OCI-LY3 (cell line): ENCODE measurements around the gene PGM1.

Experiments
- H2AFZ ChIP-seq: fragments of 200-600, 300-600 bp; shearing (Covaris generic); 2 replicates; pipeline ENCODE4 v1.6.0; 2014; ENCODE audit warnings: antibody characterized with exemption, low read depth, low read length
- H3K27ac ChIP-seq: fragments of 200-600, 300-600 bp; sonication (generic); 2 replicates; pipeline ENCODE4 v1.5.1; 2014; ENCODE audit warnings: mild to moderate bottlenecking, low read length, moderate library complexity, mixed read lengths
- H3K27me3 ChIP-seq: fragments of 200-600, 300-600 bp; sonication (generic); 2 replicates; pipeline ENCODE4 v1.6.1; 2014; ENCODE audit warnings: low read depth, low read length, mixed read lengths
- H3K36me3 ChIP-seq: fragments of 200-600, 300-600 bp; sonication (generic); replicated peaks from 2 replicates; pipeline ENCODE3; 2014; ENCODE audit warnings: low read depth, low read length, mixed read lengths
- H3K4me1 ChIP-seq: fragments of 300-600, 200-600 bp; sonication (generic); 2 replicates; pipeline ENCODE4 v1.6.1; 2014; ENCODE audit warnings: low read length, mixed read lengths
- H3K4me2 ChIP-seq: fragments of 200-600, 300-600 bp; sonication (generic); 2 replicates; pipeline ENCODE4 v1.6.1; 2014; ENCODE audit warnings: low read length, mixed read lengths
- H3K4me3 ChIP-seq: fragments of 300-600, 200-600 bp; sonication (generic); 2 replicates; pipeline ENCODE4 v1.5.1; 2014; ENCODE audit warnings: antibody characterized with exemption, mild to moderate bottlenecking, low read length, moderate library complexity
- H3K79me2 ChIP-seq: fragments of 300-600, 200-600 bp; shearing (Covaris generic); 2 replicates; pipeline ENCODE4 v1.6.1; 2014; ENCODE audit warnings: mild to moderate bottlenecking, low read length, mixed read lengths
- H3K9ac ChIP-seq: fragments of 300-600, 200-600 bp; shearing (Covaris generic); 2 replicates; pipeline ENCODE4 v1.6.0; 2014; ENCODE audit warnings: mild to moderate bottlenecking, low read length, moderate library complexity
- H3K9me3 ChIP-seq: fragments of 200-600, 300-600 bp; shearing (Covaris generic); 2 replicates; pipeline ENCODE4 v1.6.1; 2014; ENCODE audit warnings: low read length, mixed read lengths; ENCODE audit not compliant: insufficient read depth
- H4K20me1 ChIP-seq: fragments of 200-600, 300-600 bp; sonication (generic); 2 replicates; pipeline ENCODE4 v1.6.1; 2016; ENCODE audit warnings: low read length, mixed read lengths; ENCODE audit not compliant: insufficient read depth
- EZH2phosphoT487 ChIP-seq: fragments of 200-600 bp; shearing (Covaris generic); IDR thresholded peaks from 2 replicates; pipeline ENCODE4 v1.6.1; 2018; ENCODE audit warnings: antibody characterized with exemption, mixed run types, low read depth
- TF ChIP-seq, protein P1 (sequence below): fragments of 200-600, 300-600 bp; sonication (generic); IDR thresholded peaks from 2 replicates; pipeline ENCODE4 v1.5.1; 2014; ENCODE audit warnings: antibody characterized with exemption, low read length, low read depth

The PGM1 gene

GRCh38 chr1:63634471-63634870 is 41.3 kb downstream of the PGM1 start:
- Histone ChIP-seq H2AFZ (no peak overlapping the region), H3K79me2 (no peaks in the 10 kb centered on the region), H3K9ac (no peak overlapping the region), H3K36me3 (peaks cover 10% of the 10 kb centered on the region), H4K20me1 (no peaks in the 10 kb centered on the region), H3K4me1 (no peaks in the 10 kb centered on the region), H3K27me3 (no peaks in the 10 kb centered on the region), H3K9me3 (no peaks in the 10 kb centered on the region), H3K4me2 (no peak overlapping the region), H3K27ac (no peak overlapping the region), H3K4me3 (no peak overlapping the region)
- TF ChIP-seq EZH2phosphoT487 = no peak
- TF ChIP-seq, protein P1, sequence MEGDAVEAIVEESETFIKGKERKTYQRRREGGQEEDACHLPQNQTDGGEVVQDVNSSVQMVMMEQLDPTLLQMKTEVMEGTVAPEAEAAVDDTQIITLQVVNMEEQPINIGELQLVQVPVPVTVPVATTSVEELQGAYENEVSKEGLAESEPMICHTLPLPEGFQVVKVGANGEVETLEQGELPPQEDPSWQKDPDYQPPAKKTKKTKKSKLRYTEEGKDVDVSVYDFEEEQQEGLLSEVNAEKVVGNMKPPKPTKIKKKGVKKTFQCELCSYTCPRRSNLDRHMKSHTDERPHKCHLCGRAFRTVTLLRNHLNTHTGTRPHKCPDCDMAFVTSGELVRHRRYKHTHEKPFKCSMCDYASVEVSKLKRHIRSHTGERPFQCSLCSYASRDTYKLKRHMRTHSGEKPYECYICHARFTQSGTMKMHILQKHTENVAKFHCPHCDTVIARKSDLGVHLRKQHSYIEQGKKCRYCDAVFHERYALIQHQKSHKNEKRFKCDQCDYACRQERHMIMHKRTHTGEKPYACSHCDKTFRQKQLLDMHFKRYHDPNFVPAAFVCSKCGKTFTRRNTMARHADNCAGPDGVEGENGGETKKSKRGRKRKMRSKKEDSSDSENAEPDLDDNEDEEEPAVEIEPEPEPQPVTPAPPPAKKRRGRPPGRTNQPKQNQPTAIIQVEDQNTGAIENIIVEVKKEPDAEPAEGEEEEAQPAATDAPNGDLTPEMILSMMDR = no peak

GRCh38 chr1:63635681-63636080 is 42.5 kb downstream of the PGM1 start:
- TF ChIP-seq, protein P1 = no peak
- no peak for TF ChIP-seq EZH2phosphoT487
- Histone ChIP-seq H3K4me2 (no peak overlapping the region), H3K9ac (no peak overlapping the region), H3K36me3 (peaks cover 10% of the 10 kb centered on the region), H3K27ac (no peak overlapping the region), H4K20me1 (no peaks in the 10 kb centered on the region), H3K9me3 (no peaks in the 10 kb centered on the region), H3K4me3 (no peak overlapping the region), H3K4me1 (no peaks in the 10 kb centered on the region), H3K79me2 (no peaks in the 10 kb centered on the region), H3K27me3 (no peaks in the 10 kb centered on the region), H2AFZ (no peak overlapping the region)

GRCh38 chr1:63636192-63637105 is 43.2 kb downstream of the PGM1 start:
- Histone ChIP-seq H3K9me3 (no peaks in the 10 kb centered on the region), H3K4me3 (no peak overlapping the region), H3K36me3 (peaks cover 10% of the 10 kb centered on the region), H2AFZ (no peak overlapping the region), H3K4me1 (no peaks in the 10 kb centered on the region), H3K27me3 (no peaks in the 10 kb centered on the region), H3K27ac (no peak overlapping the region), H3K79me2 (no peaks in the 10 kb centered on the region), H3K9ac (no peak overlapping the region), H4K20me1 (no peaks in the 10 kb centered on the region), H3K4me2 (no peak overlapping the region)
- TF ChIP-seq, protein P1 = no peak
- TF ChIP-seq EZH2phosphoT487 = no peak

GRCh38 chr1:63638471-63638870 is 45.3 kb downstream of the PGM1 start:
- Histone ChIP-seq H3K27ac (no peak overlapping the region), H3K4me2 (no peak overlapping the region), H3K36me3 (peaks cover 10% of the 10 kb centered on the region)

More at GRCh38 chr1:63638471-63638870, 45.3 kb downstream of the PGM1 start:
- Histone ChIP-seq H3K79me2 (no peaks in the 10 kb centered on the region), H3K4me1 (no peaks in the 10 kb centered on the region), H3K9me3 (no peaks in the 10 kb centered on the region), H3K27me3 (no peaks in the 10 kb centered on the region), H3K4me3 (no peak overlapping the region), H3K9ac (no peak overlapping the region), H2AFZ (no peak overlapping the region), H4K20me1 (no peaks in the 10 kb centered on the region)
- no peak for TF ChIP-seq EZH2phosphoT487
- TF ChIP-seq, protein P1 = no peak
